ENCODE results near the gene DCLK2.
A peak's percentile ranks its signal among the peaks of the same experiment; 100 is the strongest.

The DCLK2 gene

GRCh38 chr4:150078041-150078578, at the start of gene DCLK2:
Gene DCLK2 (plus strand): TSS chr4:150078445. CDS start chr4:150079028, 583 bp downstream.
- DNase-seq, result peak; percentile 66

- DNase-seq, result no peak
Observed at GRCh38 chr4:150032541-150032940, 45.7 kb upstream of the DCLK2 start.

GRCh38 chr4:150033081-150033480, 45.2 kb upstream of the DCLK2 start:
- DNase-seq, result no peak

- DNase-seq, result peak; percentile 95
Observed at GRCh38 chr4:150033901-150034300, 44.3 kb upstream of the DCLK2 start.

GRCh38 chr4:150037251-150037856, 40.9 kb upstream of the DCLK2 start:
- DNase-seq, result no peak

GRCh38 chr4:150038335-150039076, 39.7 kb upstream of the DCLK2 start:
- no peak for DNase-seq

- peak; percentile 49 for DNase-seq
Observed at GRCh38 chr4:150039274-150040127, 38.7 kb upstream of the DCLK2 start.

- DNase-seq, result no peak
Observed at GRCh38 chr4:150044517-150044916, 33.7 kb upstream of the DCLK2 start.

- no peak for DNase-seq
Observed at GRCh38 chr4:150045410-150045809, 32.8 kb upstream of the DCLK2 start.

- DNase-seq, result no peak
Observed at GRCh38 chr4:150046728-150047217, 31.5 kb upstream of the DCLK2 start.

- DNase-seq, result no peak
Observed at GRCh38 chr4:150047546-150047945, 30.7 kb upstream of the DCLK2 start.

GRCh38 chr4:150049682-150050081, 28.6 kb upstream of the DCLK2 start:
- no peak for DNase-seq

- DNase-seq, result no peak
Observed at GRCh38 chr4:150050566-150050965, 27.7 kb upstream of the DCLK2 start.

- no peak for DNase-seq
Observed at GRCh38 chr4:150051111-150051510, 27.1 kb upstream of the DCLK2 start.

- no peak for DNase-seq
Observed at GRCh38 chr4:150055467-150055866, 22.8 kb upstream of the DCLK2 start.

- DNase-seq, result no peak
Observed at GRCh38 chr4:150056569-150056968, 21.7 kb upstream of the DCLK2 start.

- no peak for DNase-seq
Observed at GRCh38 chr4:150061086-150061776, 17.0 kb upstream of the DCLK2 start.

GRCh38 chr4:150063128-150063527, 15.1 kb upstream of the DCLK2 start:
- no peak for DNase-seq

- DNase-seq, result no peak
Observed at GRCh38 chr4:150065740-150066139, 12.5 kb upstream of the DCLK2 start.

GRCh38 chr4:150067859-150068258, 10.4 kb upstream of the DCLK2 start:
- DNase-seq, result no peak

GRCh38 chr4:150068300-150068960, 9.8 kb upstream of the DCLK2 start:
- no peak for DNase-seq

GRCh38 chr4:150069353-150069752, 8.9 kb upstream of the DCLK2 start:
- DNase-seq, result no peak

Measured in NCI-H526 treated with DMSO at 0.1 percent for 48 hours (cell line).